GM23338 (cell line): ENCODE data around the gene ARRDC1. TPM values are rescaled to one million over a fixed set of nuclear protein-coding genes. Genes with fewer than 3 reads are reported as not detected.
A peak's percentile ranks its signal among the peaks of the same experiment; 100 is the strongest.

Experiments used
- ATAC-seq: fragments of 200-7000 bp; cut with Tn5 transposase; 3 replicates; pipeline ENCODE4 v1.9.1; 2020
- DNase-seq: peaks from one replicate; pipeline ENCODE4 v3.0.0-alpha.2; 2015; ENCODE audit warnings: low spot score
- H2AFZ ChIP-seq: fragments of 200-600 bp; sonication (generic); 2 replicates; pipeline ENCODE4 v1.8.0; 2016; ENCODE audit warnings: antibody characterized with exemption, mild to moderate bottlenecking, moderate library complexity
- H3F3A ChIP-seq: fragments of 200-600 bp; sonication (generic); replicated peaks from 2 replicates; pipeline ENCODE4 v1.8.0; 2017; ENCODE audit warnings: antibody characterized with exemption, mixed run types, low read depth
- H3K27ac ChIP-seq: fragments of 200-600 bp; sonication (generic); 2 replicates; pipeline ENCODE4 v1.6.1; 2016; ENCODE audit warnings: low read depth
- H3K27me3 ChIP-seq: fragments of 200-600 bp; sonication (generic); 2 replicates; pipeline ENCODE4 v1.8.0; 2016; ENCODE audit warnings: mild to moderate bottlenecking, mixed run types, moderate library complexity; ENCODE audit not compliant: insufficient read depth
- H3K36me3 ChIP-seq: fragments of 200-600 bp; sonication (generic); 2 replicates; pipeline ENCODE4 v1.8.0; 2016; ENCODE audit warnings: mild to moderate bottlenecking; ENCODE audit not compliant: insufficient read depth
- H3K4me1 ChIP-seq: fragments of 200-600 bp; sonication (generic); 2 replicates; pipeline ENCODE4 v1.8.0; 2016; ENCODE audit warnings: mild to moderate bottlenecking, moderate library complexity; ENCODE audit not compliant: insufficient read depth
- H3K4me2 ChIP-seq: fragments of 200-600 bp; sonication (generic); 2 replicates; pipeline ENCODE4 v1.7.1; 2017; ENCODE audit warnings: mixed run types
- H3K4me3 ChIP-seq: fragments of 200-600 bp; sonication (generic); 2 replicates; pipeline ENCODE4 v1.6.1; 2016; ENCODE audit warnings: mixed run types
- H3K79me2 ChIP-seq: fragments of 200-600 bp; sonication (generic); replicated peaks from 2 replicates; pipeline ENCODE4 v1.8.0; 2017; ENCODE audit warnings: mild to moderate bottlenecking; ENCODE audit not compliant: insufficient read depth
- H3K9me2 ChIP-seq: fragments of 200-600 bp; sonication (generic); 2 replicates; pipeline ENCODE4 v1.8.0; 2017; ENCODE audit not compliant: insufficient read depth
- H4K20me1 ChIP-seq: fragments of 200-600 bp; sonication (generic); replicated peaks from 2 replicates; pipeline ENCODE4 v1.8.0; 2017; ENCODE audit warnings: mild to moderate bottlenecking; ENCODE audit not compliant: insufficient read depth
- H3K27ac Mint-ChIP-seq: 2 replicates; pipeline ENCODE4 v1.8.0; 2020; ENCODE audit warnings: inconsistent platforms, mild to moderate bottlenecking, moderate library complexity, mixed read lengths
- H3K27me3 Mint-ChIP-seq: 3 replicates; pipeline ENCODE4 v1.8.0; 2022; ENCODE audit warnings: low read depth, mild to moderate bottlenecking, moderate library complexity, mixed read lengths, inconsistent platforms; ENCODE audit not compliant: insufficient read depth, poor library complexity
- H3K36me3 Mint-ChIP-seq: 3 replicates; pipeline ENCODE4 v1.8.0; 2021; ENCODE audit warnings: low read depth, mild to moderate bottlenecking, inconsistent platforms, moderate library complexity, mixed read lengths
- H3K4me1 Mint-ChIP-seq: 3 replicates; pipeline ENCODE4 v1.8.0; 2020; ENCODE audit warnings: mild to moderate bottlenecking, inconsistent platforms, mixed read lengths
- H3K4me3 Mint-ChIP-seq: 3 replicates; pipeline ENCODE4 v1.8.0; 2021; ENCODE audit warnings: moderate library complexity, mild to moderate bottlenecking, inconsistent platforms, mixed read lengths
- H3K9me3 Mint-ChIP-seq: 3 replicates; pipeline ENCODE4 v1.8.0; 2020; ENCODE audit warnings: moderate library complexity, mild to moderate bottlenecking, inconsistent platforms, mixed read lengths
- CREB1 ChIP-seq: fragments of 250-450 bp; sonication (Bioruptor Pico); IDR thresholded peaks from 2 replicates; pipeline ENCODE4 v1.5.0; 2020; ENCODE audit warnings: low read depth, mild to moderate bottlenecking, moderate library complexity
- EZH2 ChIP-seq: fragments of 200-600 bp; sonication (generic); IDR thresholded peaks from one replicate; pipeline ENCODE4 v1.8.0; 2017; ENCODE audit warnings: antibody characterized with exemption, mild to moderate bottlenecking, low read depth; ENCODE audit not compliant: unreplicated experiment
- EZH2phosphoT487 ChIP-seq: fragments of 200-600 bp; sonication (generic); IDR thresholded peaks from one replicate; pipeline ENCODE4 v1.8.1; 2018; ENCODE audit warnings: antibody characterized with exemption; ENCODE audit not compliant: unreplicated experiment
- JUNB ChIP-seq: IDR thresholded peaks from one replicate; pipeline ENCODE4 v1.6.1; 2016; ENCODE audit warnings: antibody characterized with exemption; ENCODE audit not compliant: unreplicated experiment
- STAT1 ChIP-seq: IDR thresholded peaks from one replicate; pipeline ENCODE4 v1.6.1; 2016; ENCODE audit warnings: antibody characterized with exemption; ENCODE audit not compliant: unreplicated experiment
- ZNF114 ChIP-seq: fragments of 250-450 bp; sonication (Bioruptor Pico); IDR thresholded peaks from 2 replicates; pipeline ENCODE4 v1.5.0; 2020; ENCODE audit warnings: mild to moderate bottlenecking, moderate library complexity
- ZNF331 ChIP-seq: fragments of 250-450 bp; sonication (Bioruptor Pico); IDR thresholded peaks from 2 replicates; pipeline ENCODE4 v1.5.0; 2020; ENCODE audit warnings: low read depth, mild to moderate bottlenecking, moderate library complexity
- polyA plus RNA-seq: library from polyadenylated mRNA; unstranded; fragments of >200 nt; fragmentation: Nextera tagmentation; extraction: Ambion mirVana; gene quantifications from 2 replicates; pipeline ENCODE4 v1.2.1, GENCODE V29; 2016
- total RNA-seq: library from RNA; depleted of rRNA; stranded (reverse); fragments of >200 nt; shearing (Covaris generic); gene quantifications from 2 replicates; pipeline ENCODE4 v1.2.3, GENCODE V29; 2014
- TF ChIP-seq, protein P1 (sequence below): fragments of 250-450 bp; sonication (Bioruptor Pico); IDR thresholded peaks from 2 replicates; pipeline ENCODE4 v1.5.0; 2020; ENCODE audit warnings: mild to moderate bottlenecking, moderate library complexity
- TF ChIP-seq, protein P2 (sequence below), 2 experiments: fragments of 200-600 bp in 1 of 2; sonication (generic) in 1 of 2; conservative IDR thresholded peaks; 2 replicates each; pipeline versions ENCODE4 v1.5.1 to v1.6.1; 2016 to 2017; ENCODE audit warnings: antibody characterized with exemption in 2 of 2, low read depth in 2 of 2, mild to moderate bottlenecking in 2 of 2, moderate library complexity in 1 of 2

Gene ARRDC1
- total and polyA plus RNA-seq, 2 experiments from 2014 or later, result 36.6 to 63.8 TPM

DNA sequence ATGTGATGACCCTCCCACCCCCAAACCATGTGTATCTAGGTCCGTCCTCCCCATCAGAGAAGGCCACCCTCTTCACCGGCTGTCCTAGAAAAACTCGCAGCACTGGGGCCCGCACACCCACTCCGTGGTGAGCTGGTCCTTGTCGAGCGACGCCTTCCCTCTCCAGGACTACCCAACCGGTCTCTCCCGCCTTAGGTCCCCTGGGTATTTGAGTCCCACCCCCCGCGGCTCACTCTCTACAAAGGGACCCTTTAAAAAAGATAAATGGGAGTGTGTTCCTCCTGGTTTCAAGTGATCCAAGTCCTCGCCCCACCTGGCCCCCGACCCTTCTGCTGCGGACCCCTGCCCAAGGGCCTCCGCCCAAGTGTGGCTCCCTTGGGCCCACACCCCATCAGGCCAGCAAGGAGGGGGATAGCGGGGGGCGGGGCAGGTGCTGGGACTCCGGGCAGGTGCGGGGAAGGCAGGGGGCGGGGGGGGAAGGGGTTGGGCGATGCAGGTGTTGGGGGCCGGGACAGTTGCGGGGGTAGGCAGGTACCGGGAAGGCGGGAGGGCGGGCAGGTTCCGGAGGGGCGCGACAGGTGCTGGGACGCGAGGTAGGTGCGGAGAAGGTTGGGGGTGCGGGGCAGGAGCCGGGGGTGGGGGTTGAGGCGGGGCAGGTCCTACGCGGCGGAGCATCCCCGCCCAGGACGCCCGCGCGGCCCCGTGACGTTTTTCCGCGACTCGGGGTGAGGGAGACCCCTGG is 970 bp upstream of the ARRDC1 start:
- Mint-ChIP-seq H3K9me3 (no peaks in the 10 kb centered on the region; the same call in 2 of the 3 replicates), H3K27ac (no peak overlapping the region), H3K27me3 (peaks cover 18% of the 10 kb centered on the region), H3K36me3 (no peaks in the 10 kb centered on the region; the same call in 2 of the 3 replicates), H3K4me1 (peaks cover 18% of the 10 kb centered on the region), H3K4me3 (peak overlapping the region; percentile 68)
- peak overlapping the region; percentile 84 for H3K4me2 ChIP-seq
- ATAC-seq (peak; percentile 1; the same call in 2 of the 3 replicates), DNase-seq (peak; percentile 35)
- H3K4me1 ChIP-seq, result peaks cover 6% of the 10 kb centered on the region; the same call in 1 of the 2 replicates
- peaks cover 7% of the 10 kb centered on the region; the same call in 1 of the 2 replicates for H3K79me2 ChIP-seq
- H4K20me1 ChIP-seq, result peaks cover 5% of the 10 kb centered on the region; the same call in 1 of the 2 replicates
- H3K27ac ChIP-seq, result no peak overlapping the region
- peaks cover 6% of the 10 kb centered on the region for H3K27me3 ChIP-seq
- H3F3A ChIP-seq, result 0 out of 2 replicates have a peak, but pooled peaks cover 11% of the 10 kb centered on the region
- no peaks in the 10 kb centered on the region for H3K36me3 ChIP-seq
- peak overlapping the region; percentile 59 for H3K4me3 ChIP-seq
- TF ChIP-seq EZH2phosphoT487 (no peak), JUNB (no peak), ZNF114 (CRISPR knock-in tag) (no peak), ZNF331 (no peak), CREB1 (CRISPR knock-in tag) (no peak), STAT1 (no peak), EZH2 (no peak)
- TF ChIP-seq, protein P1, sequence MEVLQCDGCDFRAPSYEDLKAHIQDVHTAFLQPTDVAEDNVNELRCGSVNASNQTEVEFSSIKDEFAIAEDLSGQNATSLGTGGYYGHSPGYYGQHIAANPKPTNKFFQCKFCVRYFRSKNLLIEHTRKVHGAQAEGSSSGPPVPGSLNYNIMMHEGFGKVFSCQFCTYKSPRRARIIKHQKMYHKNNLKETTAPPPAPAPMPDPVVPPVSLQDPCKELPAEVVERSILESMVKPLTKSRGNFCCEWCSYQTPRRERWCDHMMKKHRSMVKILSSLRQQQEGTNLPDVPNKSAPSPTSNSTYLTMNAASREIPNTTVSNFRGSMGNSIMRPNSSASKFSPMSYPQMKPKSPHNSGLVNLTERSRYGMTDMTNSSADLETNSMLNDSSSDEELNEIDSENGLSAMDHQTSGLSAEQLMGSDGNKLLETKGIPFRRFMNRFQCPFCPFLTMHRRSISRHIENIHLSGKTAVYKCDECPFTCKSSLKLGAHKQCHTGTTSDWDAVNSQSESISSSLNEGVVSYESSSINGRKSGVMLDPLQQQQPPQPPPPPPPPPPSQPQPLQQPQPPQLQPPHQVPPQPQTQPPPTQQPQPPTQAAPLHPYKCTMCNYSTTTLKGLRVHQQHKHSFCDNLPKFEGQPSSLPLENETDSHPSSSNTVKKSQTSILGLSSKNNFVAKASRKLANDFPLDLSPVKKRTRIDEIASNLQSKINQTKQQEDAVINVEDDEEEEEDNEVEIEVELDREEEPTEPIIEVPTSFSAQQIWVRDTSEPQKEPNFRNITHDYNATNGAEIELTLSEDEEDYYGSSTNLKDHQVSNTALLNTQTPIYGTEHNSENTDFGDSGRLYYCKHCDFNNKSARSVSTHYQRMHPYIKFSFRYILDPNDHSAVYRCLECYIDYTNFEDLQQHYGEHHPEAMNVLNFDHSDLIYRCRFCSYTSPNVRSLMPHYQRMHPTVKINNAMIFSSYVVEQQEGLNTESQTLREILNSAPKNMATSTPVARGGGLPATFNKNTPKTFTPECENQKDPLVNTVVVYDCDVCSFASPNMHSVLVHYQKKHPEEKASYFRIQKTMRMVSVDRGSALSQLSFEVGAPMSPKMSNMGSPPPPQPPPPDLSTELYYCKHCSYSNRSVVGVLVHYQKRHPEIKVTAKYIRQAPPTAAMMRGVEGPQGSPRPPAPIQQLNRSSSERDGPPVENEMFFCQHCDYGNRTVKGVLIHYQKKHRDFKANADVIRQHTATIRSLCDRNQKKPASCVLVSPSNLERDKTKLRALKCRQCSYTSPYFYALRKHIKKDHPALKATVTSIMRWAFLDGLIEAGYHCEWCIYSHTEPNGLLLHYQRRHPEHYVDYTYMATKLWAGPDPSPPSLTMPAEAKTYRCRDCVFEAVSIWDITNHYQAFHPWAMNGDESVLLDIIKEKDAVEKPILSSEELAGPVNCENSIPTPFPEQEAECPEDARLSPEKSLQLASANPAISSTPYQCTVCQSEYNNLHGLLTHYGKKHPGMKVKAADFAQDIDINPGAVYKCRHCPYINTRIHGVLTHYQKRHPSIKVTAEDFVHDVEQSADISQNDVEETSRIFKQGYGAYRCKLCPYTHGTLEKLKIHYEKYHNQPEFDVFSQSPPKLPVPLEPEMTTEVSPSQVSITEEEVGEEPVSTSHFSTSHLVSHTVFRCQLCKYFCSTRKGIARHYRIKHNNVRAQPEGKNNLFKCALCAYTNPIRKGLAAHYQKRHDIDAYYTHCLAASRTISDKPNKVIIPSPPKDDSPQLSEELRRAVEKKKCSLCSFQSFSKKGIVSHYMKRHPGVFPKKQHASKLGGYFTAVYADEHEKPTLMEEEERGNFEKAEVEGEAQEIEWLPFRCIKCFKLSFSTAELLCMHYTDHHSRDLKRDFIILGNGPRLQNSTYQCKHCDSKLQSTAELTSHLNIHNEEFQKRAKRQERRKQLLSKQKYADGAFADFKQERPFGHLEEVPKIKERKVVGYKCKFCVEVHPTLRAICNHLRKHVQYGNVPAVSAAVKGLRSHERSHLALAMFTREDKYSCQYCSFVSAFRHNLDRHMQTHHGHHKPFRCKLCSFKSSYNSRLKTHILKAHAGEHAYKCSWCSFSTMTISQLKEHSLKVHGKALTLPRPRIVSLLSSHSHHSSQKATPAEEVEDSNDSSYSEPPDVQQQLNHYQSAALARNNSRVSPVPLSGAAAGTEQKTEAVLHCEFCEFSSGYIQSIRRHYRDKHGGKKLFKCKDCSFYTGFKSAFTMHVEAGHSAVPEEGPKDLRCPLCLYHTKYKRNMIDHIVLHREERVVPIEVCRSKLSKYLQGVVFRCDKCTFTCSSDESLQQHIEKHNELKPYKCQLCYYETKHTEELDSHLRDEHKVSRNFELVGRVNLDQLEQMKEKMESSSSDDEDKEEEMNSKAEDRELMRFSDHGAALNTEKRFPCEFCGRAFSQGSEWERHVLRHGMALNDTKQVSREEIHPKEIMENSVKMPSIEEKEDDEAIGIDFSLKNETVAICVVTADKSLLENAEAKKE (CRISPR knock-in tag), result no peak
- TF ChIP-seq, protein P2, sequence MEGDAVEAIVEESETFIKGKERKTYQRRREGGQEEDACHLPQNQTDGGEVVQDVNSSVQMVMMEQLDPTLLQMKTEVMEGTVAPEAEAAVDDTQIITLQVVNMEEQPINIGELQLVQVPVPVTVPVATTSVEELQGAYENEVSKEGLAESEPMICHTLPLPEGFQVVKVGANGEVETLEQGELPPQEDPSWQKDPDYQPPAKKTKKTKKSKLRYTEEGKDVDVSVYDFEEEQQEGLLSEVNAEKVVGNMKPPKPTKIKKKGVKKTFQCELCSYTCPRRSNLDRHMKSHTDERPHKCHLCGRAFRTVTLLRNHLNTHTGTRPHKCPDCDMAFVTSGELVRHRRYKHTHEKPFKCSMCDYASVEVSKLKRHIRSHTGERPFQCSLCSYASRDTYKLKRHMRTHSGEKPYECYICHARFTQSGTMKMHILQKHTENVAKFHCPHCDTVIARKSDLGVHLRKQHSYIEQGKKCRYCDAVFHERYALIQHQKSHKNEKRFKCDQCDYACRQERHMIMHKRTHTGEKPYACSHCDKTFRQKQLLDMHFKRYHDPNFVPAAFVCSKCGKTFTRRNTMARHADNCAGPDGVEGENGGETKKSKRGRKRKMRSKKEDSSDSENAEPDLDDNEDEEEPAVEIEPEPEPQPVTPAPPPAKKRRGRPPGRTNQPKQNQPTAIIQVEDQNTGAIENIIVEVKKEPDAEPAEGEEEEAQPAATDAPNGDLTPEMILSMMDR (conservative IDR thresholded peaks at IDR 0.05; ENCODE audit: low read depth in 2 of 2), result no peak
- no peaks in the 10 kb centered on the region for H3K9me2 ChIP-seq
- peak overlapping the region; percentile 63; the same call in 1 of the 2 replicates for H2AFZ ChIP-seq
